Progenitor cell of endocrine pancreas (in vitro differentiated cells): ENCODE results near the gene KEAP1. TPM values are rescaled to one million over a fixed set of nuclear protein-coding genes. Genes with fewer than 3 reads are reported as not detected.
"Not testable (repeated sequence)": the region's sequence is repeated elsewhere in the genome, so short reads cannot be mapped to it uniquely, and the experiment has no call there.

ENCODE experiments used
- DNase-seq: peaks from one replicate; pipeline ENCODE4 v3.0.0; 2021; ENCODE audit warnings: low spot score; ENCODE audit not compliant: unreplicated experiment
- H3K27ac Mint-ChIP-seq: 2 replicates; pipeline ENCODE4 v1.8.0; 2021; ENCODE audit warnings: mild to moderate bottlenecking, moderate library complexity, mixed read lengths
- H3K27me3 Mint-ChIP-seq: 2 replicates; pipeline ENCODE4 v1.8.0; 2021; ENCODE audit warnings: mixed read lengths
- H3K36me3 Mint-ChIP-seq: 2 replicates; pipeline ENCODE4 v1.8.0; 2022; ENCODE audit warnings: mixed read lengths; ENCODE audit not compliant: insufficient read depth
- H3K4me1 Mint-ChIP-seq: 2 replicates; pipeline ENCODE4 v1.8.0; 2021; ENCODE audit warnings: low read depth, mixed read lengths
- H3K4me3 Mint-ChIP-seq: 2 replicates; pipeline ENCODE4 v1.8.0; 2021; ENCODE audit warnings: low read depth, mild to moderate bottlenecking, moderate library complexity, mixed read lengths
- H3K9me3 Mint-ChIP-seq: 2 replicates; pipeline ENCODE4 v1.8.0; 2021; ENCODE audit warnings: low read depth, mixed read lengths
- CTCF ChIP-seq: fragments of 200-600 bp; sonication (generic); IDR thresholded peaks from one replicate; pipeline ENCODE4 v1.5.0; 2021; ENCODE audit warnings: antibody characterized with exemption, mild to moderate bottlenecking; ENCODE audit not compliant: unreplicated experiment
- total RNA-seq: library from RNA; stranded (reverse); gene quantifications from 2 replicates; pipeline ENCODE4 v1.2.1, GENCODE V29; 2021

KEAP1 gene
- total RNA-seq, 1 donor from 2014 or later: 76.6 TPM

DNA sequence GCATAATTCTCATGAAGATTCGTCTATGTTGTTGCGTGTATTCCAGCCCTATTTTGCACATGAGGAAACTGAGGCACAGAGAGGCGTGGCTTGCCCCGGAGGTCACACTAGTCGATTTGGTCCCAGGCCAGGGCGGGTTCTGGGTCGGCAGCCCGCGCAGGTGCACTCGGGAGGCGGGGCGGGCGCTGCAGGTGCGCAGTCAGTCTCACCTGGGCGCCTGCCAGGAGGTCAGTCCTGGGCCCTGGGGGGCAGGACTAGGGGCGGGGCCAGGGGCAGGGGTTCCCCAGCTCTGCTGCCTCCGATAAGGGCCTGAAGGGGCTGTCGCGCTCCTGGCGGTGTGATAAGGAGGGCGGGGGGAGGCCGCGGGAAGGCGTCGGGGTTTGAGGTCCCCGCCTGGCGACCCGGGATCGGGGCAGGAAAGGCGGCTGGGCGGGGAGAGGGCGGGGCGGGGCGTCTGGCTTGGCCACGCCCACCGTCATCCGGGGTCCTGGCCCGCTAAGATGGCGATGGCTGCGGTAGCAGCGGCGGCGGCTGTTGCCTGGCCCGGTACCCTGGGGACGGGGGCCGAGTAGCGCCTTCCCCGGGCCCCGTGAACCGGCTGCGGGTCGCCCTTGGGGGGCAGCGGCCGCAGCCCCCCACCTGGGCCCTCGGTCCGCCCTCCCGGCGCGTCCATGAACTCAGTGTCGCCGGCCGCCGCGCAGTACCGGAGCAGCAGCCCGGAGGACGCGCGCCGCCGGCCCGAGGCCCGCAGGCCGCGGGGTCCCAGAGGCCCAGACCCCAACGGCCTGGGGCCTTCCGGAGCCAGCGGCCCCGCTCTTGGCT lies 40.5 kb upstream of the KEAP1 start, which contains the start of gene ATG4D:
ATG4D (plus strand) TSS at position 485 of the 822 bp plus-strand sequence; CDS start at position 672, 187 bp downstream.
- H3K27me3 Mint-ChIP-seq: peaks cover 4% of the 10 kb centered on the region
- TF ChIP-seq CTCF: no peak

GRCh38 chr19:10543059-10543419 lies 39.9 kb upstream of the KEAP1 start:
- Mint-ChIP-seq H3K27me3 (peaks cover 8% of the 10 kb centered on the region), H3K4me3 (peak overlapping the region; percentile 79), H3K36me3 (no peaks in the 10 kb centered on the region), H3K4me1 (peaks cover 4% of the 10 kb centered on the region), H3K9me3 (no peaks in the 10 kb centered on the region), H3K27ac (peak overlapping the region; percentile 95)
- DNase-seq: no peak
- no peak for TF ChIP-seq CTCF

More for the DNA sequence above, 40.5 kb upstream of the KEAP1 start, which contains the start of gene ATG4D:
- peak within 1 kb of the TSS; percentile 82 for H3K4me3 Mint-ChIP-seq
- H3K9me3 Mint-ChIP-seq: no peaks in the 10 kb centered on the region
- peaks cover 2% of the 10 kb centered on the region for H3K36me3 Mint-ChIP-seq
- peak within 1 kb of the TSS; percentile 95 for H3K27ac Mint-ChIP-seq
- peak; percentile 88 for DNase-seq
- peaks cover 4% of the 10 kb centered on the region for H3K4me1 Mint-ChIP-seq

GRCh38 chr19:10539016-10539415 lies 35.9 kb upstream of the KEAP1 start:
- not testable (repeated sequence) for H3K27ac Mint-ChIP-seq, DNase-seq, H3K9me3 Mint-ChIP-seq, H3K4me1 Mint-ChIP-seq, H3K4me3 Mint-ChIP-seq, H3K36me3 Mint-ChIP-seq
- H3K27me3 Mint-ChIP-seq: peaks cover 11% of the 10 kb centered on the region

DNA sequence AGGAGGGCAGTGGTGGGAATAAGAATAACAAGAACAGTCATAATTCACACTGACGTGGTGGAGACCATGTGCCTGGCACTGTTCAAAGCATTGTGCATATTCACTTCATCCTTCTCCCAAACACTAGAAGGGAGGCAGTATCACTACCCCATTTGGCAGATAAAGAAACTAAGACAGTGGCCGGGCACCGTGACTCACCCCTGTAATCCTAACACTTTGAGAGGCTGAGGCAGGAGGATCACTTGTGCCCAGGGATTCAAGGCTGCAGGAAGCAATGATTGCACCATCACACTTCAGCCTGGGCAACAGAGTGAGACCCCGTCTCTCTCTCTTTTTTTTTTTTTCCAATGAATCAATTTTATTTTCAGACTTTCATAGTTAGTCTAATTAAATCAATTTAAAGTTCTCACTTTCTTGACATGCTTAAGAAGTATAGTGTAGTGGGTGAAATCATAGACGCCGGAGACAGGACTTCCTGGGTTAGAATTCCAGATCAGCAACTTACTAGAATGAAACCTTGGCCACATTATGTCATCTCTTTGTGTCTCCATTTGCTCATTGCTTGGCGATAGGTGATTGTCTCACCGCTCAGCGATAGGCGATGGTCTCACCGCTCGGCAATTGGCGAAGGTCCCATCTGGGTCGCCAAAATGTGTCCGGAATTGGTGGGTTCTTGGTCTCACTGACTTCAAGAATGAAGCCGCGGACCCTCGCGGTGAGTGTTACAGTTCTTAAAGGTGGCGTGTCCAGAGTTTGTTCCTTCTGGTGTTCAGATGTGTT lies 35.2 kb upstream of the KEAP1 start:
- Mint-ChIP-seq H3K27ac (no peak overlapping the region), H3K4me1 (peaks cover 2% of the 10 kb centered on the region), H3K27me3 (peaks cover 14% of the 10 kb centered on the region), H3K9me3 (no peaks in the 10 kb centered on the region), H3K36me3 (no peaks in the 10 kb centered on the region), H3K4me3 (no peak overlapping the region)
- DNase-seq: no peak
- TF ChIP-seq CTCF: no peak

DNA sequence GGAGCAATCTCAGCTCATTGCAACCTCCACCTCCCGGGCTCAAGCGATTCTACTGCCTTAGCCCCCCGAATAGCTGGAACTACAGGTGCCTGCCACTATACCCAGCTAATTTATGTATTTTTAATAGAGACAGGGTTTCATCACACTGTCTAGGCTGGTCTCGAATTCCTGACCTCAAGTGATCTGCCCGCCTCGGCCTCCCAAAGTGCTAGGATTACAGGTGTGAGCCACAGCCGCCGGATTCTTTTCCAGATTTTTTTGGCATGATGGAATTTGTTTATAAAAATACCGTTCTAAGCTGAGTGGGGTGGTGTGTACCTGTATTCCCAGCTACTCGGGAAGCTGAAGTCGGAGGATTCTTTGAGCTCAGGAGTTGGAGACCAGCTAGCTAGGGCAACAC lies 34.5 kb upstream of the KEAP1 start:
- no peak for DNase-seq
- no peaks in the 10 kb centered on the region for H3K36me3 Mint-ChIP-seq

More for the DNA sequence above, 34.5 kb upstream of the KEAP1 start:
- Mint-ChIP-seq H3K4me3 (no peak overlapping the region), H3K27me3 (peaks cover 14% of the 10 kb centered on the region), H3K9me3 (no peaks in the 10 kb centered on the region), H3K4me1 (no peaks in the 10 kb centered on the region), H3K27ac (no peak overlapping the region)
- no peak for TF ChIP-seq CTCF
